HG02943 (cell line): ENCODE measurements around the gene MEGF6.

Experiments
- ATAC-seq: cut with Tn5 transposase; IDR thresholded peaks from one replicate; pipeline ENCODE4 v1.9.1; 2021; ENCODE audit warnings: mild to moderate bottlenecking, low read depth, moderate library complexity; ENCODE audit not compliant: unreplicated experiment

Gene MEGF6

GRCh38 chr1:3645247-3645646, 33.9 kb upstream of the MEGF6 start:
- ATAC-seq: no peak

- ATAC-seq: no peak
These were observed 33.0 kb upstream of the MEGF6 start for GRCh38 chr1:3644273-3644672.

GRCh38 chr1:3642919-3643675, 31.8 kb upstream of the MEGF6 start:
- ATAC-seq: no peak

GRCh38 chr1:3641816-3642215, 30.5 kb upstream of the MEGF6 start:
- no peak for ATAC-seq

GRCh38 chr1:3641046-3641760, 29.9 kb upstream of the MEGF6 start:
- ATAC-seq: no peak

GRCh38 chr1:3640121-3640837, 29.0 kb upstream of the MEGF6 start:
- ATAC-seq: no peak

- no peak for ATAC-seq
These were observed 28.1 kb upstream of the MEGF6 start for GRCh38 chr1:3639397-3639911.

GRCh38 chr1:3638676-3639075, 27.4 kb upstream of the MEGF6 start:
- ATAC-seq: no peak

GRCh38 chr1:3638027-3638426, 26.7 kb upstream of the MEGF6 start:
- no peak for ATAC-seq

- ATAC-seq: no peak
These were observed 25.2 kb upstream of the MEGF6 start for GRCh38 chr1:3636531-3636930.

GRCh38 chr1:3636080-3636479, 24.8 kb upstream of the MEGF6 start:
- ATAC-seq: no peak

GRCh38 chr1:3634059-3634800, 22.9 kb upstream of the MEGF6 start:
- ATAC-seq: no peak

GRCh38 chr1:3633344-3634058, 22.2 kb upstream of the MEGF6 start:
- ATAC-seq: no peak

GRCh38 chr1:3632716-3633343, 21.5 kb upstream of the MEGF6 start:
- no peak for ATAC-seq

- ATAC-seq: no peak
These were observed 21.0 kb upstream of the MEGF6 start for GRCh38 chr1:3632298-3632697.

- ATAC-seq: no peak
These were observed 20.3 kb upstream of the MEGF6 start for GRCh38 chr1:3631320-3632260.

GRCh38 chr1:3630914-3631313, 19.6 kb upstream of the MEGF6 start:
- no peak for ATAC-seq

- ATAC-seq: no peak
These were observed 18.9 kb upstream of the MEGF6 start for GRCh38 chr1:3630161-3630611.
